DMS153 (cell line): ENCODE measurements around the gene NHSL2.
A peak's percentile ranks its signal among the peaks of the same experiment; 100 is the strongest.

Experiments used
- DNase-seq: peaks from one replicate; lab custom pipeline; 2025; lab: John Stamatoyannopoulos, UW

The NHSL2 gene

GRCh38 chrX:72108666-72109065 is 198.0 kb downstream of the NHSL2 start:
- DNase-seq = no peak

GRCh38 chrX:72110051-72110875 is 199.6 kb downstream of the NHSL2 start:
- DNase-seq = no peak

- no peak for DNase-seq
Measured at GRCh38 chrX:72110876-72111708, 200.4 kb downstream of the NHSL2 start.

GRCh38 chrX:72113461-72113860 is 202.8 kb downstream of the NHSL2 start:
- no peak for DNase-seq

- DNase-seq = no peak
Measured at GRCh38 chrX:72114306-72114705, 203.7 kb downstream of the NHSL2 start.

- no peak for DNase-seq
Measured at GRCh38 chrX:72114807-72115206, 204.2 kb downstream of the NHSL2 start.

GRCh38 chrX:72115380-72115779 is 204.7 kb downstream of the NHSL2 start:
- no peak for DNase-seq

- no peak for DNase-seq
Measured at GRCh38 chrX:72117636-72118210, 207.1 kb downstream of the NHSL2 start.

GRCh38 chrX:72120837-72121236 is 210.2 kb downstream of the NHSL2 start:
- DNase-seq = no peak

GRCh38 chrX:72121383-72121782 is 210.7 kb downstream of the NHSL2 start:
- DNase-seq = no peak

- no peak for DNase-seq
Measured at GRCh38 chrX:72122621-72123337, 212.1 kb downstream of the NHSL2 start.

GRCh38 chrX:72123471-72124185 is 213.0 kb downstream of the NHSL2 start:
- no peak for DNase-seq

GRCh38 chrX:72124540-72125201 is 214.0 kb downstream of the NHSL2 start:
- DNase-seq = no peak

GRCh38 chrX:72125331-72126047 is 214.8 kb downstream of the NHSL2 start:
- no peak for DNase-seq

- no peak for DNase-seq
Measured at GRCh38 chrX:72126048-72126415, 215.4 kb downstream of the NHSL2 start.

- peak; percentile 53 for DNase-seq
Measured at GRCh38 chrX:72126539-72127140, 216.0 kb downstream of the NHSL2 start.

- DNase-seq = no peak
Measured at GRCh38 chrX:72127332-72127731, 216.7 kb downstream of the NHSL2 start.

- no peak for DNase-seq
Measured at GRCh38 chrX:72128183-72128834, 217.7 kb downstream of the NHSL2 start.

GRCh38 chrX:72128881-72129280 is 218.2 kb downstream of the NHSL2 start:
- no peak for DNase-seq
